Stimulated activated CD8-positive, alpha-beta memory T cell treated with anti-CD3 and anti-CD28 coated beads, Interleukin-7, amount 100 ng/mL, for 1 hour (primary cell): ENCODE results near the gene TRPV3.
"Not testable (repeated sequence)": the region's sequence is repeated elsewhere in the genome, so short reads cannot be mapped to it uniquely, and the experiment has no call there.

Source experiments
- DNase-seq, 2 donors: peaks; one replicate each; pipeline ENCODE4 v3.0.0-alpha.2; 2020; ENCODE audit warnings: low read depth in 2 of 2

TRPV3 gene

GRCh38 chr17:3524024-3524423 lies 33.6 kb downstream of the TRPV3 start:
- no peak for DNase-seq

- DNase-seq, result not testable (repeated sequence)
Measured at GRCh38 chr17:3519472-3519871, 38.1 kb downstream of the TRPV3 start.

DNA sequence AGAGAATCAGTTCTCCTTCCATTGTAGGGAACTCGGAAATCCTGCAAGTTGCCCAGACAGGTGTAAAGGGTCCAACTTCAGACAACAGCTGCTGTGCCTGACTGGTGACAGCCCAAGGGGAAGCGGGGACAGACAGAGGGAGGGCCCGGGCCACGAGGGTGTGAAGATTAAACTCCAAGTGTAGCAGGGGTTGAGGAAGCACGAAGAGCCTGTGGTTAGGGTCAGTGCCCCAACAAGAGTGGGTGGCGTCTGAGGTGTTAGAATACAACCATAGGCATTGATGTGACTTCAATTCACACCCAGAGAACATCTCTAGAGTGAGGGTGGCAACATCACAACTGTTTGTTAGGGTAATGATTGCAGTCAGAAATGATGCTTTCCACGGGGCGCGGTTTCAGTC lies 42.7 kb downstream of the TRPV3 start:
- no peak for DNase-seq

GRCh38 chr17:3514167-3514566 lies 43.4 kb downstream of the TRPV3 start:
- DNase-seq, result not testable (repeated sequence)

DNA sequence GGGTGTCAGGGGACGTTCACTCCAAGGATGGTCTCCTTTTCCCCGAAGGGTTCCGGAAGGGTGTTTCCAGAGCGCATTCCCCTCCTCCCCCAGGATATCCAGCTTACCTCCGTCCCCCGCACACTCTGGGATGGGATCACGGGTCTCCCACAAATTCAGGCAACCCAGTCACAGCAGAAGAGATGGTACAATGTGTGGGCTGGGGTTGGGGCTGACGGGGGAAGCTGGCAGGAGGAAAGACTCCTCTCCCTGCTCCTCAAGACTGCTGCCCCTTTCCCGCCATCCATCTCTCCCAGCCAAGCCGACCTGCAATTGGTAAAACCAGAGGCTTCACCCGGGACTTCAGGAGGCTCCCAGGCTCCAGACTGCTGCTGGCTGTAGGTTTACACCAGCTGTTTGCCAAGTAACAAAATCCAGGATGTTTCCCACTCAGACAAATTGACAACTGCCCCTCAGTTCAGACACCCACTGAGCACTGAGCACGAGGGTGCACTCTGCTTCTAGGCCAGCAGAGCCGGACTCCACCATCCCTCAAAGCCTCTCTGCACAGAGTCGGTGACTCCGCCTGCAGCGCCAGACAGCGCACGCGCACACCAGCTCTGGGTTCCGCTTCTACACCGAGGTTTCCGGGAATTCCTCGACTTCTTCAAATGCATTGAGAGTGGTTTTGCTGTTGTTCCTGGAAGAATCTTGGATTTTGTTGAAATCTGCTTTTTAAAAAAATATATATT lies 44.1 kb downstream of the TRPV3 start:
- DNase-seq, result no peak

GRCh38 chr17:3512505-3513171 lies 45.0 kb downstream of the TRPV3 start:
- no peak for DNase-seq

DNA sequence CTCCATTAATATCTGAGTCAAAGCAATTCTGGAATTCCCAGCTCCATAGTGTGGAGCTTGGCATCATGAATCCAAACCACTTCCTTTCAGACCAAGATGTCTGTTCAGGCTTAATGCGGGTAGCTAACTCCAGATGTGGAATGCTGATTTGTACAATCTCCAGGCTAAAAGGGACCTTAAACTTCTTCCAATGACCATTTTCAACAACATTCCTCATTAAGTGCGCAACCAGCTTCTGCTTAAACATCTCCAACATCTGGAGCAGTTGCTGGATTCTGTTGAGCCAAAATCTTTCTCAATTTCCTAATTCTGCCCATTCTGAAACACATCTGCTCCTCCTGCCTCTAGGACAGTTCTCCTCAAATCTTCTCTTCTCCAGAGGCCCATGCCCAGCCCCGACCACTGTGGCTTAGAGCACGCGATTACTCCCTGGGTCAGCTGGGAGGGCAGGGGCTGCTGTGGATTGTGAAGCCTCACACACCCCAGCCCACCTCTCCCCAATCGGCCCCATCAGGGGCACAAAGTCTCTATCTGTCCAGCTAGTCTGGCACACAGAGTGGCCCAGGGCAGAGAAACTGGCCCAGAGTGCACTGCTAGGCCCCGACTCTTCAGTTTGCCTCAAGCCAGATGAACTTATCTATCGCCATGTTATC lies 45.6 kb downstream of the TRPV3 start:
- DNase-seq, result no peak

GRCh38 chr17:3510090-3510489 lies 47.5 kb downstream of the TRPV3 start:
- DNase-seq, result no peak

GRCh38 chr17:3507869-3508268 lies 49.7 kb downstream of the TRPV3 start:
- no peak for DNase-seq

DNA sequence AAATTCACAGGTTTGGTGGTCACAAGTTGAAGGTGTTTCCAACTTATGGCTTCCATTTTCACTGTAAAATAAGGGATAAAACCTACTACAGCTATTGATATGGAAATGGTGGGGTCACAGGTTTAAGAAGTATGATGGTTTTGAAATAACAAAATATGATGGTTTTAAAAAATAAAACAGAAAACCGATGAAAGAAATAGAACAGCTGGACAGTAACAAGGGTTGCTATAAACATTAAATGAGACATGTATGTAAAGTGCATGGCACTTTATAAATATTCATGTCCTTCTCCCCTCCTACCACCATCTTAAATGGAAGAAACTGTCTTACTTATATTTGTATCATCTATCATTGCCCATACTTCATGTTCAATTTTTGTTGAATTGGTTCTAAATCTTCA lies 50.5 kb downstream of the TRPV3 start:
- DNase-seq, result no peak

- DNase-seq, result no peak
Measured at GRCh38 chr17:3506054-3506453, 51.6 kb downstream of the TRPV3 start.

- DNase-seq, result no peak
Measured at GRCh38 chr17:3505008-3505407, 52.6 kb downstream of the TRPV3 start.

DNA sequence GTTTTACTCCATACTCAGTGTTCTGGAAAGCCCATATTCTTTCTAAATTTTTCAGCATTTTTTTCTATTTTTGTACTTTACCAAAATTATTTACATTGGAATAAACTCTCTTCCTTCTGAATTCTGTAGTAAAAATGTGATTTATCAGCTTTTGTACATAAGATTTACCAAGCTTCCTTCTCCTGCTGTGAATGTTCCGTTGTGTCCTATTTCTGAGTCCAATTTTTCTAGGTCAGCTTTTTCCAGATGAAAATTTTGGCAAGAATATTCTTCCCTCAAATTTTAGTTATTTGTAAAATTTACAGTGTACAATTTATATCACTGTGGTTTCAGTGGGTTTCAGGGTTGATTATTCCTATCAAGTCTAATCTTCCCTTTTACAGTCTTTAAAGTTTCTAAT lies 54.3 kb downstream of the TRPV3 start:
- DNase-seq, result no peak

GRCh38 chr17:3502466-3502865 lies 55.1 kb downstream of the TRPV3 start:
- no peak for DNase-seq

DNA sequence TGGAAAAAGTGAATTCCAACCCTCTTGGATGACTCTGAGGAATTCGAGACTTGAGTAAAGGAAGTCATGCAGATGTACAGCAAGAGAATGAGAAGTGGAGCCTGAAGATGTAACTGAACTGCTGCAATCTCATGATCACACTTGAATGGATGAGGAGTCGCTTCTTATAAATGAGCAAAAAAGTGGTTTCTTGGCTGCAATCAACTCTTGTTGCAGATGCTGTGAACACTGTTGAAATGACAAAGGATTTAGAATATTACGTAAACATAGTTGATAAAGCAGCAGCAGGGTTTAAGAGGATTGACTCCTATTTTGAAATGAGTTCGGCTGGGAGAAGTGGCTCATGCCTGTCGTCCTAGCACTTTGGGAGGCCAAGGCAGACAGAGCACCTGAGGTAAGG lies 56.3 kb downstream of the TRPV3 start:
- DNase-seq, result no peak

DNA sequence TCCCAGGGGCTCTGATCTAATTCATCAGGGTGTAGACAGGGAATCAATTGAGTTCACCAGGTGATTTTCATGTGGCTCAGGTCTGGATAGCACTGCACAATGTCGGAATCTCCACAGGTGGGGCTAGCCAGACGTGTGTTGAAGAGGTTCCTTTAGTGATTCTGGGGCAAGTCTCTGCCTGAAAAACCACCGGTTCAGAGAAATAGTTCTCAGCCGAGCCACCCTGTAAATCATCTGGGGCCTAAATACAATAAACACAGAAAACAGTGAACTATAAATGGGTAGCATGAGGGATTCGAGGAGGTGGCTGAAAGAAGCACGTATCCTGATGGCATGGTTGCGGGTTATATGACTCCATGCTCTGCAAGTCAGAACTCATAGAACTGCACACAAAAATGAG lies 60.5 kb downstream of the TRPV3 start:
- no peak for DNase-seq

DNA sequence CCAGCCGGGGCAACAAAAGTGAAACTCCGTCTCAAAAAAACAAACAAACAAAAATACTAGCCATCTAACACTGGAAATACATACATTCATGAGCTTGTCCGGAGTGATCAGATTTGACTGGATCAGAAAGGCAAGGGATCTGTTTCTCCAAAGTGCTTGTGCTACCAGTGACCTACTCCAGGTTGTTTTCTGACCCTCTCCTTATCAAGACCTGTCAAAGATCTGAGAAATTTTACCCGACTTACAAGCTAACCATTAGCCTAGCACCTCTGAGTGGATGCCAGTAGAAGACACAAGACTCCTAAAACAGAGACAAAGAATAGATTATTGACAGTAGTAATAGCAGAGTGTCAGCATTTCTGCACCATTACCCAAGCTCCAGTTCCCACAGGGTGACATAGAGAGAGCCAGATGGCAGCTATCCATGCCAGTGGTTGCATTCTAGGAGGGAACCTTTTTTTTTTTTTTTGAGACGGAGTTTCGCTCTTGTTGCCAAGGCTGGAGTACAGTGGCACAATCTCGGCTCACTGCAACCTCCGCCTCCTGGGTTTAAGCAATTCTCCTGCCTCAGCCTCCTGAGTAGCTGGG lies 72.0 kb downstream of the TRPV3 start:
- DNase-seq, result no peak

DNA sequence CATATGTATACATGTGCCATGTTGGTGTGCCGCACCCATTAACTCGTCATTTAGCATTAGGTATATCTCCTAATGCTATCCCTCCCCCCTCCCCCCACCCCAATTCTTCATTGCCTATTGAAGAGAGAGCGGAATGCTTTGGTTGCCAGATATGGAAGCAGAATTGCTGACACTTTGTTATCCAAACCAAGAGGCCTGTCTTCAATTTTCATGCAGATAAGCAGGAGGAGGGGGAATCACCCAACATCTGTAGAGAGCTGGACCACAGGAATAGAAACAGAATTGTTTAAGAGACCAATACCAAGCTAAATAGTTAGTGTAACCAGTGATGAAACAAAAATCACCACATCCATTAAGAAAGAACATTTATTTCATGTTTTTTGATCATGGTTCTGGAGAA lies 74.8 kb downstream of the TRPV3 start:
- DNase-seq, result no peak

GRCh38 chr17:3479988-3480387 lies 77.6 kb downstream of the TRPV3 start:
- no peak for DNase-seq

DNA sequence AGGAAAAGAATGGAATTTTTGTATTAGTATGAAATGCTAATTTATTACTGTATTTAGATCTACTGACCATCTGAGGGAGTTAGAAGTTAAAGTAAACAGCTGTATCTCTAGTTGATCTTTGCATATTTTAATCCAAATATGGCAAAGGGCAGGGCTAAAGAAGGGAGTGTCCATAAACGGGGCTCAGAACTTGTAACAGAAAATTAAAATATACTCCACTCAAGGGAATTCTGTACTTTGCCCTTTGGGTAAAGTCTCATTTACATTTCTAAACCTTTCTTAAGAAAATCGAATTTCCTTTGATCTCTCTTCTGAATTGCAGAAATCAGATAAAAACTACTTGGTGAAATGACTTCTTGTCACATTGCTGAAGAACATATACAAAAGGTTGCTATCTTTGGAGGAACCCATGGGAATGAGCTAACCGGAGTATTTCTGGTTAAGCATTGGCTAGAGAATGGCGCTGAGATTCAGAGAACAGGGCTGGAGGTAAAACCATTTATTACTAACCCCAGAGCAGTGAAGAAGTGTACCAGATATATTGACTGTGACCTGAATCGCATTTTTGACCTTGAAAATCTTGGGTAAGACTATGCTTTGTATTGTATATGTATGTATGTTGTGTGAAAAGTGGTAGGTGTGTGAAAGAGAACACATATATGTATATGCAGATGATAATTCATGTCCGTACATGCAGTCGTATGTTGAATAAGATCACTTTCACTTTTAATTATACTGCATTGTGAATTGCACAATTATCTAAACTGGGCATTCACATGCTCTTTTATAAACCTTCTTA lies 81.6 kb downstream of the TRPV3 start, which contains the start of gene ASPA:
Gene ASPA, plus strand, starts transcription at position 186 of the 799 bp plus-strand sequence. Its CDS starts 163 bp downstream, at position 349.
- DNase-seq, result no peak

- DNase-seq, result no peak
Measured at GRCh38 chr17:3475251-3475685, 82.3 kb downstream of the TRPV3 start.

GRCh38 chr17:3474212-3474611 lies 83.4 kb downstream of the TRPV3 start:
- DNase-seq, result no peak
